Right kidney (tissue), 1 donor: ENCODE results near the gene BCAS3.
A peak's percentile ranks its signal among the peaks of the same experiment; 100 is the strongest.
"Not testable (repeated sequence)": the region's sequence is repeated elsewhere in the genome, so short reads cannot be mapped to it uniquely, and the experiment has no call there.

ENCODE experiments used
- DNase-seq: peaks from one replicate; pipeline ENCODE4 v3.0.0-alpha.2; 2016

Gene BCAS3

DNA sequence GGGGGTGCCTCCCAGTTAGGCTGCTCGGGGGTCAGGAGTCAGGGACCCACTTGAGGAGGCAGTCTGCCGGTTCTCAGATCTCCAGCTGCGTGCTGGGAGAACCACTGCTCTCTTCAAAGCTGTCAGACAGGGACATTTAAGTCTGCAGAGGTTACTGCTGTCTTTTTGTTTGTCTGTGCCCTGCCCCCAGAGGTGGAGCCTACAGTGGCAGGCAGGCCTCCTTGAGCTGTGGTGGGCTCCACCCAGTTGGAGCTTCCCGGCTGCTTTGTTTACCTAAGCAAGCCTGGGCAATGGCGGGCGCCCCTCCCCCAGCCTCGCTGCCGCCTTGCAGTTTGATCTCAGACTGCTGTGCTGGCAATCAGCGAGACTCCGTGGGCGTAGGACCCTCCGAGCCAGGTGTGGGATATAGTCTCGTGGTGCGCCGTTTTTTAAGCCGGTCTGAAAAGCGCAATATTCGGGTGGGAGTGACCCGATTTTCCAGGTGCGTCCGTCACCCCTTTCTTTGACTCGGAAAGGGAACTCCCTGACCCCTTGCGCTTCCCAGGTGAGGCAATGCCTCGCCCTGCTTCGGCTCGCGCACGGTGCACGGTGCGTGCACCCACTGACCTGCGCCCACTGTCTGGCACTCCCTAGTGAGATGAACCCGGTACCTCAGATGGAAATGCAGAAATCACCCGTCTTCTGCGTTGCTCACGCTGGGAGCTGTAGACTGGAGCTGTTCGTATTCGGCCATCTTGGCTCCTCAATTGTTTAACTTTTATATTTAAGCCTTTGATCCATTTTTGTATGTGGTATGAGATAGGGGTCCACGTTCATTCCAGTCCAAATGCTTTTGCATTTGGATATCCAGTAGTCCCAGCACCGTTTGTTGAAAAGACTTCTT lies 209.3 kb downstream of the BCAS3 start:
- not testable (repeated sequence) for DNase-seq

DNA sequence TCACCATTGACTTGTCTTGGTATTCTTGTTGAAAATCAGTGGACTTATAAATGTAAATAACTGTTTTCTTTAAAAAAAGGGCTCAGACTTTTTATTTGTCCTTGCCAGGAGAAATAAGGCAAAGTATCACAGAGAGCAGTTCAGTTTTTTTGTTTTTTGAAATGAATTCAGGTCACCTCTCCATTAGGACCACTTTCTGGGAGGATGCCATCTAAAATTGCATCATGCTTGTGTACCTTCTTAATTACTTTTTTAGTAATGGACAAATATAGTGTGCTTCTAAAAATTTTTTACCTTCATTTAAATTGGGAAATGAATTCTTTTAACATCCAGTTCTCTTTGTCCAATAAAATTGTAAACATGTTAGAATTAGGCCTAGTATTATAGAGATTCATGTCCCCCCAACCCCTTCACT lies 210.0 kb downstream of the BCAS3 start:
- DNase-seq: peak; percentile 3

DNA sequence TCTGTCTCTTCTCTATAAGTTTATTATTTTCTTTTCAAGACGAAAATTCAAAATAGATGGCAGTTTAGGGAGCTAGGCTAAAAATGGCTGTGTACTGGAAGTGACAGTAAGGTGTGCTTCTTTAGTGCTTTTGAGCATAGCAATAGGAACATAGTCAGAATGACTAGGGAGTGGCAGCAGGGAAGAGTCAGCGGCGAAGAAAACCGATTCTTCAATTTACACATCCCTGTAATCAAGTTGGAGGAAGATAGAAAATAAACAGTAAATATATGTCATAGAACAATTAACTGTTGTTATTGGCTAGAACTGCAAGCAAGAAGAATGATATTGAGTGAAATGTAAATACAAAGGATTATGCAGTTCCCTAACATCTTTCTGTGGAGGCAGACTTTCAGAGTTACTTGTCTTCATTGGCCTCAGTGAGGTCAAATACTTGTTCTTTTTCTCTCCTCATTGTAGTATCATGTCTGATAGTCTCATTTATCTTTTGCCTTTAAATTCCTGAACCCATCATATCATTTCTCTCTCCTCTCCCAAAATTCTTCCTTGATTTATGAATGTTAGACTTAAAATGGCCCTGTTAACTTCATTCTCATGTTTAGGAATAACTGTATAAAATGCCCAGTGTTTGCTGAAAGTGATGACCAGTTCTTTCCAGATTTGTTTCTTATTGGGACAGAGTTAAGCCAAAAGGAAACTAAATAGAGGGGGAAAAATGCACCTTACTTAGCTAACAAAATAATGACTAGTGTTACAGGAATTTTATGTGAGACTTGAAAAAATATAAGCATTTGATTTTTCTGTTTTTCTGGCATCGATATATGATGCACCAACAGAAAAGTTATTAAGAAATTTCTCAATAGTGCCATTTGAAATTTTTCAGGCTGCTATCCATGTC lies 211.4 kb downstream of the BCAS3 start:
- no peak for DNase-seq

DNA sequence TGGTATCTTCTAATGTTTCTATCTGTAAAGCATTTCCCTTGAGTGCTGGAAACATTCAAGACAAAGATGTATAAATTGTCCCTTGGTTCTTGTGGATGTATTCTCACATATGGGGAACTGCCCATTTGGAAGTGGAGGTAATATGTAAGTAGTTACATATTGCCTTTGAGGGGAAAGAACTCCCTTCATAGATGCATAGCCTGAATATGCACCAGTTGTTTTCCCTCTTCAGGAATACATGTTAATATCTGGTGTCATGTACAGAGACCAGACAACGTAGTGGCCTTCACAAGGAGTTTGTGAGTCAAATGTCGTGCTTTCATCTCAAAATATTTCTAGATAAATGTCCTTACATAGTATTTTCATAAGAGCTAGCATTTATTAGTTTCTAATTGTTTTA lies 213.5 kb downstream of the BCAS3 start:
- no peak for DNase-seq

DNA sequence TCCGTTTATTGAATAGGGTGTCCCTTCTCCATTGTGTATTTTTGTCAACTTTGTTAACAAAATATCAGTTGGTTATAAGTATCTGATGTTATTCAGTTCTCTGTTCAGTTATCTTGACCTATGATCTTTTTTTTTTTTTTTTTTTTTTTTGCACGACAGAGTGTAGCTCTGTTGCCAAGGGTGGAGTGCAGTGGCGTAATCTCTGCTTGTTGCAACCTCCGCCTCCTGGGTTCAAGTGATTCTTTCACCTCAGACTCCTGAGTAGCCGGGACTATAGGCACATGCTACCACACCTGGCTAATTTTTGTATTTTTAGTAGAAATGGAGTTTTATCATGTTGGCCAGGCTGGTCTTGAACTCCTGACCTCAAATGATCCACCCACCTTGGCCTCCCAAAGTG lies 215.8 kb downstream of the BCAS3 start:
- no peak for DNase-seq

DNA sequence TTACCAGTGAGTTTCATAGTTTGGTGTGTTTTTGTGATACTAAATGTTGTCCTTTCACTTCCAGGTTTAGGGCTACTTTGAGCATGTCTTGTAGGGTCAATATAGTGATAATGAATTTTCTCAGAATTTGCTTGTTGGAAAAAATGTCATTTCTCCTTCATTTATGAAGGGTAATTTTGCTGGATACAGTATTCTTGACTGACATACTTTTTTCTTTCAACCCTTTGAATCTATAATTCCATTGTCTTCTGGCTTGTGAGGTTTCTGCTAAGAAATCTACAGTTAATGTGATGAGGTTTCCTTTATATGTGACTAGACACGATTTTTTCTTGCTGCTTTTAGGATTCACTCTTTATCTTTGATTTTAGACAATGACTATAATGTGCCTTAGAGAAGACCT lies 219.3 kb downstream of the BCAS3 start:
- no peak for DNase-seq

DNA sequence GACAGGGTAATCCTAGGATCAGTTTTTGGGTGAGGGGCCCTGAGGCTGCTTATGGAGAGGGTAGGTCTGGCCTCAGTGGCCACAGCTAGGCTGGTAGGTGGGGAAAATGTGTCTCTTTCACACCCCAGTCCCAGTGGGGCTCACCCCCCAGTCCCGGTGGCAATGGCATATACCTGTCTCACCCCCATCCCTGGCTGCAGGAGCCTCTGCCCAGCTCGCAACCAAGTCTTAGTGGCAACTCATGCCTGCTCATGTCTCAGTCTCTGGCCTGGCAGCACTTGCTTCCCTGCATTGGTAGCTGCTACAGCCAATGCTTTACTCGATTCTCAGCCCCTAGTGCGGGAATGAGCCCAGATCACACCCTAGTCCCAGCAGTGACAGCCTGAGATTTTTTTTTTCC lies 221.5 kb downstream of the BCAS3 start:
- no peak for DNase-seq

DNA sequence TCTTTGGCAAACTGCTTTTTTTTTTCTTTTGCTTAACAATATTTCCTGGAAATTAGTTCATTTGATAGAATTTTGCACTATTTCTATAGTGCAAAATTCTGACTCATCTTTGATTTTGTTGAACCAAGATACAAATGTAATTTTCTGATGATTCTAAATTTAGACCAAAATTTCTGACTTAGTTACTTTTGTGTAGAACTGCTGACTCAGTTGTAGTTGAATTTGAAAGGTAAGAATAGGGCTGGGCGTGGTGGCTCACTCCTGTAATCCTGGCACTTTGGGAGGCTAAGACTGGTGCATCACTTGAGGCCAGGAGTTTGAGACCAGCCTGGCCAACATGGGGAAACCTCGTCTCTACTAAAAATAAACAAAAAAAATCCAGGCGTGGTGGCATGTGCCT lies 223.0 kb downstream of the BCAS3 start:
- no peak for DNase-seq

DNA sequence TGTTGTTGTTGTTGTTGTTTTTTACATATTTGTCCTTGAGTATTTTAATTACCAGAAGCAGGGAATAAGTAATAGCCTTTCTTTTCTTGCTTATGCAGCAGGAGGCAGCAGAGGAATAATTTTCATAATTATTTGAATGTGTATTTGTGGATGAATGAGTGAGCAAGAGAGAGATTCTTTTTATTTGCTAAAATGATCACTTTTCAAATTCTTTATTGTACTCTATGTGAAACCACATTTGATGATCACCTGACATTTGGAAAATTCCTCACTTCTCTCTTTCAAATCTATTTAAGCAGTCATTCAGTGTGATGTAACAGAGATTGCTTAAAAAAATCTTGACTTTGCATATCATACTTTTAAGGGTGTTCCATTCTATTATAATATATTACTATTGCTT lies 223.6 kb downstream of the BCAS3 start:
- DNase-seq: no peak

DNA sequence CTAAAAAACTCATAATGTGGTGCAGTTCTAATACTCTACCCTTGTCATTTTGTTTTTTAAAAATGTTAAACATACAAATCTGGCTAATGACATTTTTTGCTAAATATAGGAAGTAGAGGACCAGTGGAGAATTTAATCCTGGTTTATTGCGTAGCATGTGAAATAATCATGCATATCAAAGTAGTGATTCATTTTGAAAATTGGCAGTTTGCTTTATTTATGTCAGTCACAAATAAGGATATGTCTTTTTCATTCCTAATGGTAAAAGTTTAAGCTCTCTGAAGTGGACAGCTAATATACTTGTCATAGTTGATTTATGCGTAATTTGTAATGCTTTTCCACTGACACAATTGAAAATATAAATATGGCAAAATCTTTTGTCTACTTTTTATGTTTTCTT lies 224.2 kb downstream of the BCAS3 start:
- DNase-seq: no peak

DNA sequence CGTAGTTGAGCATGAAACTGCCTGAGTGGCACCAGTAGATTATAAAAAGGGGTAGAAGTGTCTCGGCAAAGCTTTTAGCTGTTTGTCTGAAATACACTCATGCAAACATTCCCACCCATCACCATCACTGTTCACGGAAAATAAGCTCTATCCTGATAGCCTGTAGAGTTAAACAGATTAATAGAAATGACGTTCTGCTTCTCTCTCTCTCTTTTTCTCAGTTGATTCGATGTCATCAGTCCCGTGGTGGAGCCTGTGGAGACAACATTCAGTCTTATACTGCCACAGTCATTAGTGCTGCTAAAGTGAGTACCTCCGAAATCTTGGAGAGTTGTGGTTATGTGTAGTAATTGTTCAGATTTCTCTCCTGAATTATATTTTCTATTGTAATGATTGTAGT lies 224.7 kb downstream of the BCAS3 start:
- DNase-seq: no peak

DNA sequence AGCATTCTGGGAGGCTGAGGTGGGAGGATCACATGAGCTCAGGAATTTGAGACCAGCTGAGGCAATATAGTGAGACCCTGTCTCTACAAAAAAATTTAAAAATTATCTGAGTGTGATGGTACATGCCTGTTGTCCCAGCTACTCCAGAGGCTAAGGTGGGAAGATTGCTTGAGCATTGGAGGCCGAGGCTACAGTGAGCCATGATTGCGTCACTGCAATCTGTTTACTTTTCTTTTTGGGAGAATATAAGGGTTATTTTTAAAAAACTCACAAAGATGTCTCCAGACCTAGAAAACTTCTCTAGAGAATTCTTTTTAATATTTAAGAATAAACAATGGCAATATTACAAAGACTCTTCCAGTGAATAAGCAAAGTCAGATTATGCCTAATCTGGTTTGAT lies 226.9 kb downstream of the BCAS3 start:
- no peak for DNase-seq

DNA sequence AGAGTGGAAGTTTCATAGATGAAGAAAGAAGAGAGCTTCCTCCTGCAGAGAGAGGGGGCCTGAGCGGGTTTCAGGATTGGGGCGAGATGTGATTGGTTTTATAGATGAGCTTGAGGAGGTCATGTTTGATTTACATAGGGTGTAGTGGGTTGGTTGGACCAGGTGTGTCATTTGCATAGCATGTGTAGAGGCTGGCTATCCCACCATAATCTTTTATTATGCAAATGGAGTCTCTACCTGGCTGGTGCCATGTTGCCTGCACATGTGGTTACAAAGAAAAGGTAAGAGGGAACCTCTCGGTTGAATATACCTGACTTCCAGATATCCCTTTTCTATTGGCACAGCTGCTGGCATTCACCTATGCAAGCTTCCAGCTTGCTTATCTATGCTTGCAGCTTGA lies 228.1 kb downstream of the BCAS3 start:
- no peak for DNase-seq

DNA sequence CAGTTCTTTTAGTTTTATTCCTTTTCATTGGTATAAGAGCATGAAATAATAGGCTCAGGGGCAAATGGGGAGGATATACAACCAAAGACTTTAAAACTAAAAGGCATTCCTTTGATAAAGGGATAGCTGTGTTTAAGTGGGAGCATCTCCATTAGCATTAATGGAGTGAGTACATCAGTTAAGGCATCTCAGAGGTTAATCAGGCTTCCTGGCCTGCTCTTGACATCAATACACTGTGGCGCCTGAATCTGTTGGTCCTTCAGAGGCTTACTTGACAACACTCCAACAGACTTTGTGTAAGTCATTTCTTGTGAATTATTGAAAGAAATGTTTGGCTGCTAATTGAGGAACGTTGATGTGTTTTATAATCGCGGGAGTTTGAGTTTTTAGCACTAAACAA lies 230.7 kb downstream of the BCAS3 start:
- DNase-seq: no peak

DNA sequence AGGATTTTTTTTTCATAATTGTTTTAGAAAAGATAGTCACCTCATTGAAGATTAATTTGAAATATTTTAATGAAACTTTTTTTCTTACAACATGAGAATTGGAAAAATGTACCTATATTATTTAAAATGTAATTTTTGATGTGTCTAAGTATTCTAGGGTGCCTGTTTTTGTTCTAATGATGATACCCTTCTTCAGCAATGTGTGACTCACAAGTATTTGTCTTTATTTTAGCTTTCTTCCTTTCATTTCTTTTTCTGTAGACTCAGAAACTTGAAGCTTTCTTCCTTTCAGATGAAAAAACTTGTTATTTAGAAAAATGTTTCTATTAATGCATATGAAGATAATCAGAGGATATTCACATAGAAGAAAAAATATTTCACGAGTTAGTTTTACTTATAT lies 231.8 kb downstream of the BCAS3 start:
- DNase-seq: no peak

DNA sequence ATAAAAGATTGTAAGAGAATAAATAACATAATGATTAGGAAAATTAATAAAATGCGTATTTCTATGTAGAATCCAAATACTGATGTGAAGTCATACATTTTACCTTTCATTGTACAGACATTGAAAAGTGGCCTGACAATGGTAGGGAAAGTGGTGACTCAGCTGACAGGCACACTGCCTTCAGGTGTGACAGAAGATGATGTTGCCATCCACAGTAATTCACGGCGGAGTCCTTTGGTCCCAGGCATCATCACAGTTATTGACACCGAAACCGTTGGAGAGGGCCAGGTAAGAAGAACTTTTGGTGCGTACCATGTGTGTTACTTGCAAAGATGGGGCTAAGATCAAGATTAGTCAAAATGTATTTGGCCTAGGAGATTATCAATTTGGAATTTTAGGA lies 232.8 kb downstream of the BCAS3 start:
- no peak for DNase-seq

DNA sequence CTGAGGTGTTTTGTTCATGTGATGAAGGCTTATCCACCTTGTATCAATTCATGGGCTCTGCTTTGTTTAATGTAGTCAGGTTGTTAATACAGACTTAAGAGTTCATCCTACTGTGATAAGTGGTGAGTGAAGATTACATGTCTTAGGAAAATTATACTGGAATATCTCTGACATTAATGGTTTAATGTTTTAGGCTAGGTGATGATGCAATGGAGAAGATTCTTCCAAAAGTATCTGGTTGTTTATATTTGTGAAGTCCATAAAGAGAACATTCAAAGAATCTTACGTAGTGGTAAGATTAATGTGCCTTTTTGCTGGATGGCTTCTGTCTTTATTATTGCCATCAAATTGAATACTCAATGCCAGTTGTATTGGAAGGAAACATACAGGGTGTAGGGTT lies 236.4 kb downstream of the BCAS3 start:
- DNase-seq: no peak

DNA sequence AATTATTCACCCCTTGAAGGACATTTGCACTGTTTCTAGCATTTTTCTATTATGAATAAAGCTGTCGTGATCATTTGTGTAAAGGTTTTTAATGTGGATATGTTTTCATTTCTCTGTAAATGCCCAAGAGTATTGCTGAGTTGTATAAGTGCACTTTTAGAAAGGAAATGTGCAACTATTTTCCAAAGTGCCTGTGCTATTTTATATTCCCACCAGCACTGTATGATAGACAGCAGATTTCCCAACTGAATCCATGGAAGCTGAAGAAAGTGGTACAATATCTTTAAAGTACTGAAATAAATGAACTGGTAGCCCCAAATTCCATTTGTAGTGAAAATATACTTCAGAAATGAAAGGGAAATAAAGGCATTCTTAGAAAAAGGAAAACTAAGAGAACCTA lies 238.4 kb downstream of the BCAS3 start:
- DNase-seq: no peak

DNA sequence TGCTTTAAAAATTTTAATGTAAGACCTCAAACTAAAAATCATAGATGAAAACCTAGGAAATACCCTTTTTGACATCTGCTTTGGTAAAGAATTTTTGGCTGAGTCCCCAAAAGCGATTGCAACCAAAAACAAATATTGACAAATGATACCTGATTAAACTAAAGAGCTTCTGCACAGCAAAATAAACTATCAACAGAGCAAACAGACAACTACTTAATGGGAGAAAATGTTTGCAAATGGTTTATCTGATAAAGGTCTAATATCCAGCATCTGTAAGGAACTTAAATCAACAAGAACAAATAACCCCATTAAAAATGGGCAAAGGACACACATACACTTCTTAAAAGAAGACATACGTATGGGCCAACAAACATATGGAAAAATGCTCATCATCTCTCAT lies 242.5 kb downstream of the BCAS3 start:
- DNase-seq: no peak

DNA sequence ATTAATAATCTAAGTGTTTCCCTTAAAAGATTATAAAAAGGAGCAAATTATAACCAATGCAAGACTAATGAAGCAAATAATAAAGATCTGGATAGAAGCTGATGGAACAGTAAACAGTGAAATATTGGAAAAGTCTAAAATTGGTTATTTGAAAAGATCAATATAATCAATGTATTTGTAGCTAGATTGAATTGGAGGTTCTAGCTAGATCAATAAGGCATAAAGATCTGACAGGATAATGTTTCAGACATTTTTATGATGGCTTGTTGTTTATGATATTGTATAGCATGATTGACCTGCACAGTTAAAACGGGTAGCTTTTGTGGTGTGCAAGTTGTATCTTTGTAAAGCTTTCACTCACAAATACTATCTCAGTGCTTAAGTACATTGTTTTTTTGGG lies 245.3 kb downstream of the BCAS3 start:
- no peak for DNase-seq

DNA sequence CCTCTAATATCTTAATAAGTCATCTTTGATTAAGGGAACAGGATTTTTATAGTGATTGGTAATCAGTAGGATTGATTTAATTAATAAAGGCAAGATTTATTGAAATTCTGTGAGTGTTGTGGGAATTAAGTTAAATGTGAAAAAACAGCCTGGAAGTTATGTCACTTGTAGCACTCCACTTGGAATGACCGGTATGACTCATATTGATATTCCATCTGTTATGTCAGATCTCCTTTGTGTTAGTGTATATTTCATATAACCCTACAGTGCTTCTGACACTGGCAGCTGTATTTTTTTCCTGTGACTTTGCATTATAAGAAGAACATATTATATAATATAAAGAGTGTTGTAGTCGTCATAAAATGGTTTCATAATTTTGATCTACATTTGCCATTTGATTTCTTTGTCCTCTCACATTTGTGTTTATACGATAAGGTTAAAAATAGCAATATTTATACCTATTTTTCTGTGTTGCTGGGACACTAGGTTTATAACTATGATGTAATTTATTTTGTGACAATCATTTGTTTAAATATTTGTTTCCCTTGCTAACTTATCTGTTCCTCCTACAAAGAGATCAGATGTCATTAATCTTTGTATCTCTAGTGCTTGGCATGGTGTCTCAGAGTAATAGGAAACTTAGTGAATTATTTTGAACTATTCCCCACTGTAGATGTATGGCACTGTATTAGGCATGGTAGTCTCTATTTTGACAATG lies 249.0 kb downstream of the BCAS3 start:
- DNase-seq: no peak

DNA sequence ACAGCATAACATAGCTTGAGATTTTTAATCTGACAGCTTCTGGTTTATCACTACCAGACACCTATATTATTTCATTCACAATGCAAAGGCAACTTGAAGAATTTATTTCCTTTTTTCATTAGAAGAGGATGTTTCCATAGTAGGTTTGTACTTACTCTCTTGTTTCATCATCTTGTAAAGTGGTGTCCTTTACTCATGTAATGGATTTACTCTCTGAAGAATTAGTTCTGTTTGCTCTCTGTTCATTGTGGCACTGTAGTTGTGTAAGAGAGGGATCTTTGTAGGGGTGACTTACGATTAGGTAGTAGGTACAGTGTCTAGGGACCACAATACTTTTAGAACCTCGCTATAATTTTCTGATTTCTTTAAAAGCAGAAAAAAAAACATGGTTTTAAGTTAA lies 256.1 kb downstream of the BCAS3 start:
- no peak for DNase-seq

DNA sequence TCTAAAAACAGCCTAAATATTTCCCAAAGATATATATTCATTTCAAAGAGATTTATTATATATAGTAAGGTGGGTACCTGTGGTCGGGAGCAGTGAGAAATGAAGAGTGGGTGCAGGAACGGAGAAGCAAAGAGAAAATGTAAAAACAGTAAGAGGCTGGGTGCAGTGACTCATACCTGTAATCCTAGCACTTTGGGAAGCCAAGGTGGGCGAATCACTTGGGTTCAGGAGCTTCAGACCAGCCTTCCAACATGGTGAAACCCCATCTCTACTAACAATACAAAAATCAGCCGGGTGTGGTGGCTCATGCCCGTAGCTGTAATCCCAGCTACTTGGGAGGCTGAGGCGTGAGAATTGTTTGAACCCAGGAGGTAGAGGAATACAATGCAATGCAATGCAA lies 257.1 kb downstream of the BCAS3 start:
- DNase-seq: no peak
